Mesothelial cell of epicardium (in vitro differentiated cells): ENCODE data around the gene SFRP2. TPM values are rescaled to one million over a fixed set of nuclear protein-coding genes. Genes with fewer than 3 reads are reported as not detected.

Experiments
- DNase-seq, 2 experiments: peaks; one replicate each; pipeline ENCODE4 v3.0.0; 2021; ENCODE audit warnings: low spot score in 2 of 2; ENCODE audit not compliant: unreplicated experiment in 2 of 2
- H3K27ac Mint-ChIP-seq: 2 replicates; pipeline ENCODE4 v1.8.0; 2021; ENCODE audit warnings: mixed read lengths
- H3K27me3 Mint-ChIP-seq: 2 replicates; pipeline ENCODE4 v1.8.0; 2021; ENCODE audit warnings: low read depth, mixed read lengths
- H3K36me3 Mint-ChIP-seq: 2 replicates; pipeline ENCODE4 v1.8.0; 2021; ENCODE audit warnings: mixed read lengths
- H3K4me1 Mint-ChIP-seq: 2 replicates; pipeline ENCODE4 v1.8.0; 2021; ENCODE audit warnings: mixed read lengths
- H3K4me3 Mint-ChIP-seq: 2 replicates; pipeline ENCODE4 v1.8.0; 2021; ENCODE audit warnings: mild to moderate bottlenecking, moderate library complexity, mixed read lengths
- H3K9me3 Mint-ChIP-seq: 2 replicates; pipeline ENCODE4 v1.8.0; 2021; ENCODE audit warnings: mixed read lengths
- total RNA-seq: library from RNA; stranded (reverse); gene quantifications from 3 replicates; pipeline ENCODE4 v1.2.1, GENCODE V29; 2021
- TF ChIP-seq, protein P1 (sequence below): fragments of 200-600 bp; sonication (generic); IDR thresholded peaks from one replicate; pipeline ENCODE4 v1.5.0; 2021; ENCODE audit warnings: antibody characterized with exemption; ENCODE audit not compliant: unreplicated experiment

SFRP2 gene
- total RNA-seq, 1 donor from 2014 or later: 22.8 TPM

GRCh38 chr4:153748378-153748777, 40.5 kb downstream of the SFRP2 start:
- H3K36me3 Mint-ChIP-seq: no peaks in the 10 kb centered on the region
- H3K4me3 Mint-ChIP-seq: no peak overlapping the region
- H3K27ac Mint-ChIP-seq: no peak overlapping the region
- no peak for DNase-seq
- H3K9me3 Mint-ChIP-seq: no peaks in the 10 kb centered on the region
- peaks cover 8% of the 10 kb centered on the region for H3K27me3 Mint-ChIP-seq
- TF ChIP-seq, protein P1, sequence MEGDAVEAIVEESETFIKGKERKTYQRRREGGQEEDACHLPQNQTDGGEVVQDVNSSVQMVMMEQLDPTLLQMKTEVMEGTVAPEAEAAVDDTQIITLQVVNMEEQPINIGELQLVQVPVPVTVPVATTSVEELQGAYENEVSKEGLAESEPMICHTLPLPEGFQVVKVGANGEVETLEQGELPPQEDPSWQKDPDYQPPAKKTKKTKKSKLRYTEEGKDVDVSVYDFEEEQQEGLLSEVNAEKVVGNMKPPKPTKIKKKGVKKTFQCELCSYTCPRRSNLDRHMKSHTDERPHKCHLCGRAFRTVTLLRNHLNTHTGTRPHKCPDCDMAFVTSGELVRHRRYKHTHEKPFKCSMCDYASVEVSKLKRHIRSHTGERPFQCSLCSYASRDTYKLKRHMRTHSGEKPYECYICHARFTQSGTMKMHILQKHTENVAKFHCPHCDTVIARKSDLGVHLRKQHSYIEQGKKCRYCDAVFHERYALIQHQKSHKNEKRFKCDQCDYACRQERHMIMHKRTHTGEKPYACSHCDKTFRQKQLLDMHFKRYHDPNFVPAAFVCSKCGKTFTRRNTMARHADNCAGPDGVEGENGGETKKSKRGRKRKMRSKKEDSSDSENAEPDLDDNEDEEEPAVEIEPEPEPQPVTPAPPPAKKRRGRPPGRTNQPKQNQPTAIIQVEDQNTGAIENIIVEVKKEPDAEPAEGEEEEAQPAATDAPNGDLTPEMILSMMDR: no peak
- peaks cover 4% of the 10 kb centered on the region for H3K4me1 Mint-ChIP-seq

GRCh38 chr4:153747406-153747955, 41.4 kb downstream of the SFRP2 start:
- Mint-ChIP-seq H3K4me1 (peaks cover 4% of the 10 kb centered on the region), H3K4me3 (no peak overlapping the region), H3K27ac (no peak overlapping the region), H3K36me3 (no peaks in the 10 kb centered on the region), H3K27me3 (peaks cover 5% of the 10 kb centered on the region), H3K9me3 (no peaks in the 10 kb centered on the region)
- TF ChIP-seq, protein P1: no peak
- no peak for DNase-seq

DNA sequence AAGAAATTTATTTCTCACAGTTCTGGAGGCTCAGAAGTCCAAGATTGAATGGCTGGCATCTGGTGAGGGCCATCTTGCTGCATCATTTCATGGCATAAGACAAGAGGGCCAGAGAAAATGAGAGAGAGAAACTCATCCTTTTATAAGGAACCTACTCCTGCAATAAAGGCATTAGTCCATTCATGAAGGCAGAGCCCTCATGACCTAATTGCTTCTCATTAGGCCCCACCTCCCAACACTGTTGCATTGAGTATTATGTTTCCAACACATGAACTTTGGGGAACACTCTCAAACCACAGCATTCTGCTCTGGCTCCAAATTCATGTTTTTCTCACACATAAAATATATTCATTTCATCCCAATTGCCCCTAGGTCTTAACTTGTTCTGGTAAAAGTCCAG, 43.2 kb downstream of the SFRP2 start:
- no peak overlapping the region for H3K27ac Mint-ChIP-seq
- TF ChIP-seq, protein P1: no peak
- peaks cover 4% of the 10 kb centered on the region for H3K4me1 Mint-ChIP-seq
- H3K27me3 Mint-ChIP-seq: no peaks in the 10 kb centered on the region
- H3K9me3 Mint-ChIP-seq: peaks cover 9% of the 10 kb centered on the region
- H3K4me3 Mint-ChIP-seq: no peak overlapping the region
- DNase-seq: no peak
- H3K36me3 Mint-ChIP-seq: peaks cover under 1% of the 10 kb centered on the region

DNA sequence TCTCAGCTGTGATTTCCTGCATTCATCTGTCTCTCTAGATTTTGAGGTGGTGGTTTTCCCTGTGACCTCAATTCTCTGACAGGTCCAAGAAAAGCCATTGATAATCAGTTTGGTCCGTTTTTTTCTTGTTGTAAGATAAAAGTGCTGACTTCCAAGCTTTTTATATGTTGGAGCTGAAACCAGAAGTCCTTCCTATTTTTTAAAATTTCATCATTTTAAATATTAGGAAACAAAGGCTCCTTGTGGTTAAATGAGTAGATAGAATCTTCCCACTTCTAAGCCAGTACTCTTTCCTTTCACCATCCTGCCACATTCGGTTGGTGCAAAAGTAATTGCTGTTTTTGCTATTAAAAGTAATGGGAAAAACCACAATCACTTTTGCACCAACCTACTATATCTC, 47.3 kb downstream of the SFRP2 start:
- no peaks in the 10 kb centered on the region for H3K27me3 Mint-ChIP-seq
- DNase-seq: no peak
- no peaks in the 10 kb centered on the region for H3K4me1 Mint-ChIP-seq
- H3K36me3 Mint-ChIP-seq: peaks cover 2% of the 10 kb centered on the region
- peaks cover 24% of the 10 kb centered on the region for H3K9me3 Mint-ChIP-seq
- no peak overlapping the region for H3K4me3 Mint-ChIP-seq
- TF ChIP-seq, protein P1: no peak
- H3K27ac Mint-ChIP-seq: no peak overlapping the region

GRCh38 chr4:153735906-153736461, 52.9 kb downstream of the SFRP2 start:
- peaks cover 2% of the 10 kb centered on the region for H3K36me3 Mint-ChIP-seq
- H3K9me3 Mint-ChIP-seq: peaks cover 25% of the 10 kb centered on the region
- no peak for DNase-seq
- H3K27me3 Mint-ChIP-seq: peaks cover 2% of the 10 kb centered on the region
- H3K4me1 Mint-ChIP-seq: peaks cover 3% of the 10 kb centered on the region
- H3K4me3 Mint-ChIP-seq: no peak overlapping the region
- TF ChIP-seq, protein P1: no peak
- H3K27ac Mint-ChIP-seq: no peak overlapping the region
